HepG2 (cell line): ENCODE measurements around the gene ZBED1. TPM values are rescaled to one million over a fixed set of nuclear protein-coding genes. Genes with fewer than 3 reads are reported as not detected.

Experiments
- CEBPZ ChIP-seq: IDR thresholded peaks from 2 replicates; pipeline ENCODE4 v1.6.1; 2012; ENCODE audit warnings: low read length, improper control_type of control experiment
- DRAP1 ChIP-seq: IDR thresholded peaks from 2 replicates; pipeline ENCODE4 v1.6.1; 2016; ENCODE audit warnings: missing genetic modification reagents, missing compliant biosample characterization
- ELF3 ChIP-seq: IDR thresholded peaks from 2 replicates; pipeline ENCODE4 v1.6.1; 2016; ENCODE audit warnings: missing genetic modification reagents, missing compliant biosample characterization
- FOXP4 ChIP-seq: sonication (generic); formaldehyde crosslinking; IDR thresholded peaks from 2 replicates; pipeline ENCODE4 v1.4.0; 2020; ENCODE audit warnings: missing genetic modification reagents
- JUNB ChIP-seq: sonication (generic); formaldehyde crosslinking; IDR thresholded peaks from 2 replicates; pipeline ENCODE4 v1.8.0; 2022; ENCODE audit warnings: missing genetic modification reagents, mild to moderate bottlenecking, borderline replicate concordance
- NR2F2 ChIP-seq: IDR thresholded peaks from 2 replicates; pipeline ENCODE4 v1.6.1; 2012; ENCODE audit warnings: low read depth, inconsistent platforms, borderline replicate concordance
- PAX8 ChIP-seq: sonication (generic); formaldehyde crosslinking; IDR thresholded peaks from 2 replicates; pipeline ENCODE4 v1.8.0; 2022; ENCODE audit warnings: mild to moderate bottlenecking, missing genetic modification reagents, borderline replicate concordance
- PHF8 ChIP-seq: sonication (generic); formaldehyde crosslinking; IDR thresholded peaks from 2 replicates; pipeline ENCODE4 v1.5.0; 2020; ENCODE audit warnings: missing genetic modification reagents
- POLR2G ChIP-seq: fragments of 200-400 bp; formaldehyde crosslinking; IDR thresholded peaks from 2 replicates; pipeline ENCODE4 v1.6.1; 2018; ENCODE audit warnings: mild to moderate bottlenecking, low read depth, low read length, moderate library complexity
- SALL1 ChIP-seq: sonication (generic); formaldehyde crosslinking; IDR thresholded peaks from 2 replicates; pipeline ENCODE4 v1.8.0; 2022; ENCODE audit warnings: mild to moderate bottlenecking, missing genetic modification reagents
- SRF ChIP-seq: IDR thresholded peaks from 2 replicates; pipeline ENCODE4 v1.6.1; 2011; ENCODE audit warnings: mild to moderate bottlenecking, low read depth, low read length, moderate library complexity
- UBTF ChIP-seq: sonication (generic); formaldehyde crosslinking; IDR thresholded peaks from 2 replicates; pipeline ENCODE4 v1.4.0; 2020; ENCODE audit warnings: mild to moderate bottlenecking, missing genetic modification reagents
- YY1 ChIP-seq: IDR thresholded peaks from 2 replicates; pipeline ENCODE4 v1.6.1; 2011; ENCODE audit warnings: low read length, low read depth, moderate library complexity, mild to moderate bottlenecking; ENCODE audit not compliant: insufficient read depth, insufficient replicate concordance
- ZNF234 ChIP-seq: sonication (generic); formaldehyde crosslinking; conservative IDR thresholded peaks from 2 replicates; pipeline ENCODE4 v1.5.1; 2020; ENCODE audit warnings: mild to moderate bottlenecking, missing genetic modification reagents
- ZNF614 ChIP-seq: IDR thresholded peaks from 2 replicates; pipeline ENCODE4 v1.6.1; 2018; ENCODE audit warnings: missing biosample characterization, missing genetic modification reagents, inconsistent platforms, borderline replicate concordance
- ZNF710 ChIP-seq: sonication (generic); formaldehyde crosslinking; IDR thresholded peaks from 2 replicates; pipeline ENCODE4 v1.5.0; 2020; ENCODE audit warnings: mild to moderate bottlenecking, missing genetic modification reagents, borderline replicate concordance
- ZNF75D ChIP-seq: sonication (generic); formaldehyde crosslinking; IDR thresholded peaks from 2 replicates; pipeline ENCODE4 v1.8.1; 2023; ENCODE audit warnings: missing genetic modification reagents, mild to moderate bottlenecking, borderline replicate concordance
- ZNF883 ChIP-seq: sonication (generic); formaldehyde crosslinking; IDR thresholded peaks from 2 replicates; pipeline ENCODE4 v1.5.1; 2020; ENCODE audit warnings: mild to moderate bottlenecking, missing genetic modification reagents; ENCODE audit errors: not compliant biosample characterization
- polyA plus RNA-seq, 8 experiments: library from polyadenylated mRNA; depleted of rRNA in 3 of 8; stranded (reverse) in 7 of 8; unstranded in 1 of 8; fragments of >200 nt; fragmentation: Illumina TruSeq in 4 of 8; extraction: Trizol in 4 of 8; gene quantifications; 2 replicates each; pipeline versions ENCODE4 v1.2.1 to v1.2.3, GENCODE V29; 2011 to 2016; ENCODE audit warnings: low read depth in 4 of 8, missing spikeins in 1 of 8, mixed read lengths in 1 of 8; ENCODE audit not compliant: insufficient read depth in 1 of 8
- total RNA-seq, 5 experiments: library from RNA; depleted of rRNA; stranded (reverse); fragments of >200 nt; fragmentation: Illumina TruSeq; extraction: Trizol; gene quantifications; 2 replicates each; pipeline ENCODE4 v1.2.3, GENCODE V29; 2016; ENCODE audit warnings: low read depth in 1 of 5

ZBED1 gene
- total and polyA plus RNA-seq, 2 of the 13 experiments (the other 11 are each of a cell fraction or from before 2014, with no cell fraction given), result 20.0 to 29.8 TPM

- peak; percentile 44; the same call in 1 of the 2 replicates for TF ChIP-seq ZNF710
- TF ChIP-seq YY1, result peak; percentile 21
- no peak for TF ChIP-seq CEBPZ
- TF ChIP-seq ZNF75D (CRISPR knock-in tag), result no peak
- peak; percentile 70 for TF ChIP-seq FOXP4 (CRISPR knock-in tag)
- TF ChIP-seq ELF3 (CRISPR knock-in tag), result peak; percentile 49; the same call in 1 of the 2 replicates
- TF ChIP-seq UBTF (CRISPR knock-in tag), result no peak
- TF ChIP-seq ZNF234, result no peak
- no peak for TF ChIP-seq JUNB (CRISPR knock-in tag)
- peak; percentile 93 for TF ChIP-seq SALL1 (CRISPR knock-in tag)
- peak; percentile 61 for TF ChIP-seq ZNF614 (CRISPR knock-in tag)
- no peak for TF ChIP-seq ZNF883 (CRISPR knock-in tag)
- no peak for TF ChIP-seq NR2F2
- peak; percentile 69 for TF ChIP-seq POLR2G
- TF ChIP-seq DRAP1, result peak; percentile 61
- no peak for TF ChIP-seq PAX8 (CRISPR knock-in tag)
- TF ChIP-seq SRF, result no peak
- 0 out of 2 replicates have a peak, but pooled peaks have one; percentile 4 for TF ChIP-seq PHF8 (CRISPR knock-in tag)
These were observed 2.6 kb downstream of the ZBED1 start (continued) for GRCh38 chrX:2497961-2498780.
